HepG2 (cell line): ENCODE data around the gene SPRED2. TPM values are rescaled to one million over a fixed set of nuclear protein-coding genes. Genes with fewer than 3 reads are reported as not detected.

Experiments used
- ATAC-seq: fragments of 200-7000 bp; cut with Tn5 transposase; 3 replicates; pipeline ENCODE4 v1.9.1; 2020; ENCODE audit warnings: mild to moderate bottlenecking, moderate library complexity
- BruUV-seq: library from RNA; stranded (reverse); fragments of 400-500 nt; replicated peaks from 2 replicates; lab custom pipeline; 2021; lab: Mats Ljungman, UMichigan
- CTCF ChIA-PET: fragments of 300-600 bp; formaldehyde crosslinking; extraction: SDS; loops from one replicate; lab custom pipeline; 2021; ENCODE audit warnings: low total read pairs, inconsistent platforms, low intra/inter-chr PET ratio; lab: Yijun Ruan, JAX
- POLR2A ChIA-PET: fragments of 350-600 bp; sonication (Branson Sonifier 250); formaldehyde crosslinking; loops from one replicate; lab custom pipeline; 2020; ENCODE audit warnings: antibody characterized with exemption, inconsistent platforms; lab: Yijun Ruan, JAX
- DNase-seq: peaks from one replicate; pipeline ENCODE4 v3.0.0-alpha.2; 2015; ENCODE audit warnings: low spot score
- FAIRE-seq: peaks from 3 replicates; lab custom pipeline; 2011; peaks lifted over from hg19 to GRCh38; lab: Jason Lieb, UNC
- H2AFZ ChIP-seq: one replicate; pipeline ENCODE4 v1.6.1; 2011; ENCODE audit warnings: low read length, inconsistent platforms
- H3K27ac ChIP-seq: fragments of 300-600 bp; 3 replicates; pipeline ENCODE4 v1.8.0; 2011; ENCODE audit warnings: mixed run types, mild to moderate bottlenecking, mixed read lengths, low read length, inconsistent platforms; ENCODE audit not compliant: insufficient read depth; ENCODE audit errors: extremely low read length
- H3K27me3 ChIP-seq, 2 experiments: fragments of 200-600 bp in 1 of 2; 2 replicates in 1 of 2; 3 replicates in 1 of 2; pipeline versions ENCODE4 v1.6.0 to v1.8.0; 2011; ENCODE audit warnings: low read length in 2 of 2, mild to moderate bottlenecking in 2 of 2, moderate library complexity in 2 of 2, inconsistent platforms in 1 of 2; ENCODE audit not compliant: insufficient read depth in 2 of 2, control insufficient read depth in 1 of 2
- H3K36me3 ChIP-seq, 2 experiments: fragments of 200-600 bp in 1 of 2; replicated peaks in 1 of 2; 2 replicates in 1 of 2; 3 replicates in 1 of 2; pipeline versions ENCODE4 v1.5.1 to v1.8.0; 2011; ENCODE audit warnings: low read length in 2 of 2, inconsistent platforms in 1 of 2; ENCODE audit not compliant: insufficient read depth in 2 of 2, control insufficient read depth in 1 of 2
- H3K4me1 ChIP-seq: 2 replicates; pipeline ENCODE4 v1.5.1; 2012; ENCODE audit warnings: low read length, inconsistent platforms; ENCODE audit not compliant: insufficient read depth
- H3K4me2 ChIP-seq: 2 replicates; pipeline ENCODE4 v1.6.0; 2011; ENCODE audit warnings: low read depth, low read length, inconsistent platforms
- H3K4me3 ChIP-seq, 3 experiments: fragments of 200-600 bp in 1 of 3; sonication (generic), shearing (Covaris generic) in 1 of 3; replicated peaks in 1 of 3; 2 replicates each; pipeline ENCODE4 v1.5.1; 2011 to 2016; ENCODE audit warnings: low read length in 3 of 3, inconsistent platforms in 2 of 3, low read depth in 2 of 3, mild to moderate bottlenecking in 2 of 3, control low read depth in 1 of 3, mixed read lengths in 1 of 3; ENCODE audit not compliant: insufficient read depth in 1 of 3
- H3K79me2 ChIP-seq: one replicate; pipeline ENCODE4 v1.6.1; 2011; ENCODE audit warnings: low read length, inconsistent platforms; ENCODE audit not compliant: insufficient read depth
- H3K9ac ChIP-seq: 2 replicates; pipeline ENCODE4 v1.6.0; 2011; ENCODE audit warnings: mild to moderate bottlenecking, low read depth, low read length, inconsistent platforms; ENCODE audit not compliant: insufficient read depth
- H3K9me3 ChIP-seq: 2 replicates; pipeline ENCODE4 v1.5.1; 2012; ENCODE audit warnings: mild to moderate bottlenecking, low read length
- H4K20me1 ChIP-seq: 2 replicates; pipeline ENCODE4 v1.6.0; 2011; ENCODE audit warnings: inconsistent platforms, mild to moderate bottlenecking, low read length, moderate library complexity; ENCODE audit not compliant: insufficient read depth
- BHLHE40 ChIP-seq: IDR thresholded peaks from 2 replicates; pipeline ENCODE4 v1.6.1; 2011; ENCODE audit warnings: low read length, improper control_type of control experiment
- CEBPB ChIP-seq: IDR thresholded peaks from 2 replicates; pipeline ENCODE4 v1.6.1; 2011; ENCODE audit warnings: low read depth, low read length, improper control_type of control experiment, borderline replicate concordance
- DMTF1 ChIP-seq: sonication (generic); formaldehyde crosslinking; IDR thresholded peaks from 2 replicates; pipeline ENCODE4 v1.4.0; 2020; ENCODE audit warnings: mild to moderate bottlenecking, missing genetic modification reagents
- FOXK1 ChIP-seq: sonication (generic); formaldehyde crosslinking; IDR thresholded peaks from 2 replicates; pipeline ENCODE4 v1.4.0; 2020; ENCODE audit warnings: low read depth, missing genetic modification reagents, borderline replicate concordance
- GABPA ChIP-seq, 2 experiments: IDR thresholded peaks; 2 replicates each; pipeline ENCODE4 v1.6.1; 2011 to 2016; ENCODE audit warnings: low read depth in 2 of 2, low read length in 1 of 2, missing biosample characterization in 1 of 2, missing genetic modification characterization in 1 of 2
- GATAD2A ChIP-seq: IDR thresholded peaks from 2 replicates; pipeline ENCODE4 v1.6.1; 2016
- HOXA5 ChIP-seq: sonication (generic); formaldehyde crosslinking; IDR thresholded peaks from 2 replicates; pipeline ENCODE4 v1.4.0; 2020; ENCODE audit warnings: missing genetic modification reagents
- MAX ChIP-seq: IDR thresholded peaks from 2 replicates; pipeline ENCODE4 v1.6.1; 2012; ENCODE audit warnings: inconsistent platforms
- NCOR1 ChIP-seq: fragments of 200-600 bp; sonication (generic); IDR thresholded peaks from 2 replicates; pipeline ENCODE4 v1.7.0; 2017; ENCODE audit warnings: antibody characterized with exemption, low read length, borderline replicate concordance
- PHF8 ChIP-seq: sonication (generic); formaldehyde crosslinking; IDR thresholded peaks from 2 replicates; pipeline ENCODE4 v1.5.0; 2020; ENCODE audit warnings: missing genetic modification reagents
- REXO4 ChIP-seq: sonication (generic); formaldehyde crosslinking; IDR thresholded peaks from 2 replicates; pipeline ENCODE4 v1.8.0; 2022; ENCODE audit warnings: missing genetic modification reagents, mild to moderate bottlenecking, borderline replicate concordance
- SAFB2 ChIP-seq: sonication (generic); formaldehyde crosslinking; IDR thresholded peaks from 2 replicates; pipeline ENCODE4 v1.5.1; 2020; ENCODE audit warnings: missing genetic modification reagents, low read depth, mild to moderate bottlenecking, borderline replicate concordance
- SOX13 ChIP-seq, 3 experiments: fragments of 450-650 bp in 1 of 3; sonication (generic) in 1 of 3; formaldehyde crosslinking in 1 of 3; IDR thresholded peaks in 2 of 3; conservative IDR thresholded peaks in 1 of 3; 2 replicates each; pipeline versions ENCODE4 v1.5.0 to v1.6.1; 2016 to 2020; ENCODE audit warnings: antibody characterized with exemption in 1 of 3, mild to moderate bottlenecking in 1 of 3, missing compliant biosample characterization in 1 of 3, missing genetic modification reagents in 1 of 3, moderate library complexity in 1 of 3
- SOX5 ChIP-seq: IDR thresholded peaks from 2 replicates; pipeline ENCODE4 v1.6.1; 2016; ENCODE audit warnings: borderline replicate concordance
- ZBTB33 ChIP-seq: sonication (generic); formaldehyde crosslinking; IDR thresholded peaks from 2 replicates; pipeline ENCODE4 v1.4.0; 2020; ENCODE audit warnings: missing genetic modification reagents
- ZNF772 ChIP-seq: sonication (generic); formaldehyde crosslinking; IDR thresholded peaks from 2 replicates; pipeline ENCODE4 v1.5.0; 2020; ENCODE audit warnings: mild to moderate bottlenecking, missing genetic modification reagents
- WGBS: methylation state at CpG from one replicate; pipeline ENCODE4 v1.1.6; 2017; ENCODE audit warnings: low lambda C conversion rate; 5-methylcytosine and 5-hydroxymethylcytosine counted together
- in situ Hi-C: cut with HindIII; loops from 2 replicates; pipeline ENCODE4 v1.10.0; 2017; ENCODE audit warnings: low pct_unique_long_range_greater_than_20kb; ENCODE audit not compliant: extremely low pct_ligation_motif_present
- intact Hi-C: fragments of 100-400 bp; cut with micrococcal nuclease; formaldehyde crosslinking; loops from one replicate; pipeline ENCODE4 v1.10.0; 2022; ENCODE audit not compliant: unreplicated experiment
- polyA plus RNA-seq, 8 experiments: library from polyadenylated mRNA; depleted of rRNA in 3 of 8; stranded (reverse) in 7 of 8; unstranded in 1 of 8; fragments of >200 nt; fragmentation: Illumina TruSeq in 4 of 8; extraction: Trizol in 4 of 8; gene quantifications; 2 replicates each; pipeline versions ENCODE4 v1.2.1 to v1.2.3, GENCODE V29; 2011 to 2016; ENCODE audit warnings: low read depth in 4 of 8, missing spikeins in 1 of 8, mixed read lengths in 1 of 8; ENCODE audit not compliant: insufficient read depth in 1 of 8
- total RNA-seq, 5 experiments: library from RNA; depleted of rRNA; stranded (reverse); fragments of >200 nt; fragmentation: Illumina TruSeq; extraction: Trizol; gene quantifications; 2 replicates each; pipeline ENCODE4 v1.2.3, GENCODE V29; 2016; ENCODE audit warnings: low read depth in 1 of 5

Gene SPRED2
- total and polyA plus RNA-seq, 2 of the 13 experiments (the other 11 are each of a cell fraction or from before 2014, with no cell fraction given), result 13.0 to 37.0 TPM

GRCh38 chr2:65452150-65452895, 19.9 kb upstream of the SPRED2 start (continued):
- TF ChIP-seq DMTF1 (CRISPR knock-in tag), result no peak
- TF ChIP-seq ZBTB33 (CRISPR knock-in tag), result no peak

GRCh38 chr2:65450810-65451209, 18.4 kb upstream of the SPRED2 start:
- DNase-seq (no peak), FAIRE-seq (no peak), ATAC-seq (peak; percentile 41)
- whole genome bisulfite sequencing, result 0% methylated on average over 1 of the region's 1 CpG
- Histone ChIP-seq H3K36me3 (no peaks in the 10 kb centered on the region), H3K79me2 (no peaks in the 10 kb centered on the region), H4K20me1 (no peaks in the 10 kb centered on the region), H3K27me3 (no peaks in the 10 kb centered on the region), H3K4me2 (no peak overlapping the region), H2AFZ (no peak overlapping the region), H3K9me3 (no peaks in the 10 kb centered on the region), H3K27ac (no peak overlapping the region), H3K9ac (no peak overlapping the region), H3K4me3 (no peak overlapping the region), H3K4me1 (peaks cover 23% of the 10 kb centered on the region)
- ChIA-PET CTCF (no interaction called here), POLR2A (interaction anchor here (1.2 to 1.8 kb wide), 3 partner anchors 13 to 19 kb away, joined by 3 to 12 read pairs (median 5); partner anchors contain the start of gene SPRED2)
- BruUV-seq, result no TSS peak
- intact Hi-C loops (no loop called here), in situ Hi-C loops (no loop called here)
- TF ChIP-seq MAX (peak; percentile 41; the same call in 1 of the 2 replicates), SAFB2 (no peak), NCOR1 (no peak), GATAD2A (0 out of 2 replicates have a peak, but pooled peaks have one; percentile 38), PHF8 (no peak), HOXA5 (CRISPR knock-in tag) (no peak), SOX13 (IDR thresholded peaks at IDR 0.05) (no peak), SOX13 (CRISPR knock-in tag; conservative IDR thresholded peaks at IDR 0.05 in 1 of 2, IDR thresholded peaks at IDR 0.05 in 1 of 2) (peak in 1 of 2 experiments; percentile 28; a peak in 1 of 4 replicates), ZNF772 (CRISPR knock-in tag) (no peak), FOXK1 (CRISPR knock-in tag) (0 out of 2 replicates have a peak, but pooled peaks have one; percentile 3), BHLHE40 (peak; percentile 61), GABPA (IDR thresholded peaks at IDR 0.05; ENCODE audit: low read depth, low read length) (no peak), GABPA (CRISPR knock-in tag; IDR thresholded peaks at IDR 0.05; ENCODE audit: low read depth) (no peak), CEBPB (peak; percentile 81; the same call in 1 of the 2 replicates), REXO4 (CRISPR knock-in tag) (no peak), SOX5 (CRISPR knock-in tag) (peak; percentile 36; the same call in 1 of the 2 replicates)
